Spinal cord (tissue), 10 donors: ENCODE results near the gene IFT25. TPM values are rescaled to one million over a fixed set of nuclear protein-coding genes. Genes with fewer than 3 reads are reported as not detected.
A peak's percentile ranks its signal among the peaks of the same experiment; 100 is the strongest.

Experiments
- DNase-seq, 6 donors: peaks; one replicate each; pipeline versions ENCODE4 v3.0.0 to v3.0.0-alpha.2; 2013 to 2015; ENCODE audit warnings: low spot score in 6 of 6, low read depth in 4 of 6
- H3K27ac ChIP-seq: one replicate; pipeline ENCODE4 v1.5.1; 2013; ENCODE audit warnings: low read depth, low read length, control low read depth
- H3K27me3 ChIP-seq: one replicate; pipeline ENCODE4 v1.6.1; 2013; ENCODE audit warnings: low read length; ENCODE audit not compliant: control insufficient read depth, insufficient read depth
- H3K36me3 ChIP-seq: one replicate; pipeline ENCODE4 v1.6.1; 2013; ENCODE audit warnings: low read length; ENCODE audit not compliant: control insufficient read depth, insufficient read depth
- H3K4me1 ChIP-seq: one replicate; pipeline ENCODE4 v1.6.1; 2013; ENCODE audit warnings: low read length; ENCODE audit not compliant: control insufficient read depth, insufficient read depth
- H3K4me3 ChIP-seq: one replicate; pipeline ENCODE4 v1.5.1; 2013; ENCODE audit warnings: low read depth, low read length, control low read depth
- H3K9me3 ChIP-seq: one replicate; pipeline ENCODE4 v1.6.1; 2013; ENCODE audit warnings: low read length; ENCODE audit not compliant: control insufficient read depth, insufficient read depth
- WGBS: methylation state at CpG from one replicate; pipeline ENCODE4 v1.1.5; 2013; ENCODE audit warnings: missing lambda C conversion rate; ENCODE audit not compliant: insufficient coverage; 5-methylcytosine and 5-hydroxymethylcytosine counted together
- polyA plus RNA-seq, 2 donors: library from polyadenylated mRNA; unstranded; fragments of 120-200 nt; gene quantifications; one replicate each; pipeline ENCODE4 v1.2.1, GENCODE V29; 2013; ENCODE audit not compliant: insufficient read length in 2 of 2
- total RNA-seq, 2 donors: library from RNA; depleted of rRNA in 1 of 2; stranded (reverse); fragments of 120-200 nt in 1 of 2; fragments of >200 nt in 1 of 2; gene quantifications; one replicate each; pipeline versions ENCODE4 v1.2.3 to v1.2.4, GENCODE V29; 2013 to 2014
- donor health status: healthy.

IFT25 gene
- total and polyA plus RNA-seq, 4 donors, result 38.7 to 57.7 (median 51.5) TPM

- peaks cover 37% of the 10 kb centered on the region for H3K36me3 ChIP-seq
- DNase-seq, result peak in 2 of 6 donors; percentile 20 to 45
Observed at GRCh38 chr1:53959664-53960250, 14.3 kb upstream of the IFT25 start.

GRCh38 chr1:53957194-53957818 lies 11.8 kb upstream of the IFT25 start:
- H3K9me3 ChIP-seq, result no peaks in the 10 kb centered on the region
- H3K4me3 ChIP-seq, result no peak overlapping the region
- H3K4me1 ChIP-seq, result no peaks in the 10 kb centered on the region
- 55% methylated on average over 2 of the region's 3 CpGs for WGBS
- peak overlapping the region; percentile 43 for H3K27ac ChIP-seq
- no peaks in the 10 kb centered on the region for H3K27me3 ChIP-seq
- H3K36me3 ChIP-seq, result peaks cover 25% of the 10 kb centered on the region
- DNase-seq, result no peak

More at GRCh38 chr1:53959664-53960250, 14.3 kb upstream of the IFT25 start:
- no peaks in the 10 kb centered on the region for H3K4me1 ChIP-seq
- H3K9me3 ChIP-seq, result no peaks in the 10 kb centered on the region
- H3K27me3 ChIP-seq, result no peaks in the 10 kb centered on the region
- no peak overlapping the region for H3K4me3 ChIP-seq
- H3K27ac ChIP-seq, result no peak overlapping the region

- Histone ChIP-seq H3K27ac (peak overlapping the region; percentile 43), H3K4me1 (no peaks in the 10 kb centered on the region), H3K27me3 (no peaks in the 10 kb centered on the region), H3K36me3 (peaks cover 30% of the 10 kb centered on the region), H3K9me3 (no peaks in the 10 kb centered on the region), H3K4me3 (no peak overlapping the region)
- WGBS, result 100% methylated on average over 1 of the region's 3 CpGs
- DNase-seq, result no peak
Observed at GRCh38 chr1:53956308-53957168, 11.0 kb upstream of the IFT25 start.

GRCh38 chr1:53954128-53954527 lies 8.6 kb upstream of the IFT25 start:
- no CpG with 5 or more reads among the region's 2 CpGs for WGBS
- H3K4me3 ChIP-seq, result no peak overlapping the region
- H3K9me3 ChIP-seq, result no peaks in the 10 kb centered on the region
- H3K27ac ChIP-seq, result no peak overlapping the region
- H3K4me1 ChIP-seq, result peaks cover 5% of the 10 kb centered on the region
- H3K36me3 ChIP-seq, result peaks cover 25% of the 10 kb centered on the region
- no peak for DNase-seq
- H3K27me3 ChIP-seq, result no peaks in the 10 kb centered on the region

- H3K9me3 ChIP-seq, result no peaks in the 10 kb centered on the region
- no peak overlapping the region for H3K4me3 ChIP-seq
- H3K27me3 ChIP-seq, result no peaks in the 10 kb centered on the region
- peaks cover 11% of the 10 kb centered on the region for H3K4me1 ChIP-seq
- peaks cover 15% of the 10 kb centered on the region for H3K36me3 ChIP-seq
- H3K27ac ChIP-seq, result no peak overlapping the region
- 87% methylated on average over 5 of the region's 5 CpGs for WGBS
- no peak for DNase-seq
Observed at GRCh38 chr1:53951697-53952096, 6.2 kb upstream of the IFT25 start.

- no peaks in the 10 kb centered on the region for H3K27me3 ChIP-seq
- no peak overlapping the region for H3K4me3 ChIP-seq
- H3K9me3 ChIP-seq, result no peaks in the 10 kb centered on the region
- WGBS, result 45% methylated on average over 3 of the region's 4 CpGs
- peak in 4 of 6 donors; percentile 13 to 79 (median 52) for DNase-seq
- H3K27ac ChIP-seq, result no peak overlapping the region
- peaks cover 19% of the 10 kb centered on the region for H3K4me1 ChIP-seq
- H3K36me3 ChIP-seq, result peaks cover 9% of the 10 kb centered on the region
Observed at GRCh38 chr1:53949023-53949990, 3.8 kb upstream of the IFT25 start.

- no peak for DNase-seq
- peaks cover 26% of the 10 kb centered on the region for H3K4me1 ChIP-seq
- no peaks in the 10 kb centered on the region for H3K27me3 ChIP-seq
- H3K36me3 ChIP-seq, result peaks cover 8% of the 10 kb centered on the region
- no peaks in the 10 kb centered on the region for H3K9me3 ChIP-seq
- no CpG with 5 or more reads among the region's 5 CpGs for WGBS
- no peak overlapping the region for H3K4me3 ChIP-seq
- no peak overlapping the region for H3K27ac ChIP-seq
Observed at GRCh38 chr1:53948291-53948690, 2.8 kb upstream of the IFT25 start.

- Histone ChIP-seq H3K27ac (peak overlapping the region; percentile 67), H3K4me3 (peak overlapping the region; percentile 94), H3K36me3 (peaks cover 7% of the 10 kb centered on the region), H3K27me3 (no peaks in the 10 kb centered on the region), H3K9me3 (no peaks in the 10 kb centered on the region), H3K4me1 (peaks cover 26% of the 10 kb centered on the region)
- DNase-seq, result no peak
- WGBS, result 35% methylated on average over 4 of the region's 6 CpGs
Observed at GRCh38 chr1:53947172-53947907, 1.8 kb upstream of the IFT25 start.
